Peyer's patch (tissue), 4 donors: ENCODE results near the gene RUNDC3A. TPM values are rescaled to one million over a fixed set of nuclear protein-coding genes. Genes with fewer than 3 reads are reported as not detected.

Experiments used
- DNase-seq, 3 donors: peaks; one replicate each; pipeline ENCODE4 v3.0.0-alpha.2; 2017 to 2019
- H3K27ac ChIP-seq, 4 donors: fragments of 200-600 bp; sonication (generic); one replicate each; pipeline ENCODE4 v1.5.1; 2016 to 2019
- H3K27me3 ChIP-seq, 2 donors: fragments of 200-600 bp; sonication (generic); one replicate each; pipeline ENCODE4 v1.5.1; 2019
- H3K36me3 ChIP-seq, 3 donors: fragments of 200-600 bp; sonication (generic); one replicate each; pipeline ENCODE4 v1.5.1; 2016 to 2019
- H3K4me1 ChIP-seq, 4 donors: fragments of 200-600 bp; sonication (generic); one replicate each; pipeline ENCODE4 v1.5.1; 2016 to 2019
- H3K4me3 ChIP-seq, 4 donors: fragments of 200-600 bp; sonication (generic); 1 replicate in 3 of 4; 2 replicates in 1 of 4; pipeline ENCODE4 v1.5.1; 2016 to 2019; ENCODE audit warnings: mild to moderate bottlenecking in 1 of 4
- H3K9me3 ChIP-seq, 4 donors: fragments of 200-600 bp; sonication (generic); one replicate each; pipeline ENCODE4 v1.5.1; 2016 to 2019; ENCODE audit warnings: mild to moderate bottlenecking in 1 of 4
- CTCF ChIP-seq, 6 experiments: fragments of 450-650 bp in 4 of 6; fragments of 200-600 bp in 2 of 6; sonication (generic) in 1 of 6; IDR thresholded peaks; one replicate each; pipeline ENCODE4 v1.5.1; 2017 to 2019; ENCODE audit warnings: antibody characterized with exemption in 6 of 6, mild to moderate bottlenecking in 3 of 6, moderate library complexity in 1 of 6
- POLR2A ChIP-seq, 2 donors: fragments of 450-650 bp; IDR thresholded peaks; one replicate each; pipeline ENCODE4 v1.5.1; 2017; ENCODE audit warnings: antibody characterized with exemption in 2 of 2, mild to moderate bottlenecking in 2 of 2, moderate library complexity in 2 of 2
- total RNA-seq, 4 donors: library from RNA; depleted of rRNA; stranded (reverse); fragments of >200 nt; gene quantifications; one replicate each; pipeline ENCODE4 v1.1.0, GENCODE V29; 2016

The RUNDC3A gene
- total RNA-seq, 4 donors from 2014 or later, result 0.88 to 14.9 (median 3.8) TPM

GRCh38 chr17:44279666-44280391 lies 28.6 kb upstream of the RUNDC3A start:
- Histone ChIP-seq H3K4me3 (no peak overlapping the region), H3K27me3 (no peaks in the 10 kb centered on the region), H3K9me3 (no peaks in the 10 kb centered on the region), H3K4me1 (peaks cover 0 to 16% (median 2%) of the 10 kb centered on the region in 4 donors), H3K36me3 (no peaks in the 10 kb centered on the region), H3K27ac (peak overlapping the region; percentile 37 to 77 (median 57))
- DNase-seq, result peak in 2 of 3 donors; percentile 65 to 82
- TF ChIP-seq POLR2A (IDR thresholded peaks at IDR 0.05) (no peak), CTCF (IDR thresholded peaks at IDR 0.05) (no peak)

GRCh38 chr17:44280392-44280937 lies 27.9 kb upstream of the RUNDC3A start:
- Histone ChIP-seq H3K9me3 (no peaks in the 10 kb centered on the region), H3K27ac (peak overlapping the region; percentile 5 to 77 (median 56))
- no peak for TF ChIP-seq POLR2A (IDR thresholded peaks at IDR 0.05)
- no peak for TF ChIP-seq CTCF (IDR thresholded peaks at IDR 0.05)

GRCh38 chr17:44281570-44281969 lies 26.8 kb upstream of the RUNDC3A start:
- H3K27me3 ChIP-seq, result no peaks in the 10 kb centered on the region
- H3K4me1 ChIP-seq, result peaks cover 0 to 16% (median 2%) of the 10 kb centered on the region in 4 donors
- H3K36me3 ChIP-seq, result no peaks in the 10 kb centered on the region
- H3K27ac ChIP-seq, result no peak overlapping the region
- no peak for DNase-seq
- H3K9me3 ChIP-seq, result no peaks in the 10 kb centered on the region
- TF ChIP-seq CTCF (IDR thresholded peaks at IDR 0.05), result no peak
- no peak overlapping the region for H3K4me3 ChIP-seq

More at GRCh38 chr17:44280392-44280937, 27.9 kb upstream of the RUNDC3A start:
- Histone ChIP-seq H3K4me1 (peaks cover 0 to 16% (median 2%) of the 10 kb centered on the region in 4 donors), H3K36me3 (no peaks in the 10 kb centered on the region), H3K27me3 (no peaks in the 10 kb centered on the region), H3K4me3 (no peak overlapping the region)
- no peak for DNase-seq

GRCh38 chr17:44282264-44282663 lies 26.1 kb upstream of the RUNDC3A start:
- Histone ChIP-seq H3K4me1 (peaks cover 0 to 16% (median 2%) of the 10 kb centered on the region in 4 donors), H3K9me3 (no peaks in the 10 kb centered on the region), H3K4me3 (no peak overlapping the region), H3K27ac (no peak overlapping the region), H3K27me3 (no peaks in the 10 kb centered on the region), H3K36me3 (no peaks in the 10 kb centered on the region)
- TF ChIP-seq CTCF (IDR thresholded peaks at IDR 0.05) (no peak), POLR2A (IDR thresholded peaks at IDR 0.05) (no peak)
- DNase-seq, result no peak

GRCh38 chr17:44283344-44284023 lies 24.9 kb upstream of the RUNDC3A start:
- Histone ChIP-seq H3K36me3 (no peaks in the 10 kb centered on the region), H3K27me3 (no peaks in the 10 kb centered on the region), H3K9me3 (no peaks in the 10 kb centered on the region), H3K4me1 (peaks cover 0 to 16% (median 2%) of the 10 kb centered on the region in 4 donors), H3K4me3 (no peak overlapping the region), H3K27ac (no peak overlapping the region)
- no peak for TF ChIP-seq CTCF (IDR thresholded peaks at IDR 0.05)
- no peak for TF ChIP-seq POLR2A (IDR thresholded peaks at IDR 0.05)
- no peak for DNase-seq
